K562 (cell line): Measurements from ENCODE around the gene SRRM5. TPM values are rescaled to one million over a fixed set of nuclear protein-coding genes. Genes with fewer than 3 reads are reported as not detected.

ENCODE experiments used
- ESRRA ChIP-seq: fragments of 450-650 bp; IDR thresholded peaks from 2 replicates; pipeline ENCODE4 v1.6.1; 2014; ENCODE audit warnings: low read depth, mild to moderate bottlenecking, moderate library complexity, borderline replicate concordance
- NR3C1 ChIP-seq: sonication (generic); formaldehyde crosslinking; IDR thresholded peaks from 2 replicates; pipeline ENCODE4 v1.8.1; 2022; ENCODE audit warnings: missing genetic modification reagents
- POLR2G ChIP-seq: fragments of 200-400 bp; formaldehyde crosslinking; IDR thresholded peaks from 2 replicates; pipeline ENCODE4 v1.6.1; 2017; ENCODE audit warnings: low read depth, mild to moderate bottlenecking, antibody characterized with exemption, low read length, moderate library complexity
- TOE1 ChIP-seq, 2 experiments: fragments of 450-650 bp in 1 of 2; sonication (generic) in 1 of 2; formaldehyde crosslinking in 1 of 2; IDR thresholded peaks; 2 replicates each; pipeline versions ENCODE4 v1.7.1 to v1.8.0; 2016 to 2022; ENCODE audit warnings: borderline replicate concordance in 2 of 2, mild to moderate bottlenecking in 2 of 2, antibody characterized with exemption in 1 of 2, inconsistent platforms in 1 of 2, low read depth in 1 of 2, missing genetic modification reagents in 1 of 2, moderate library complexity in 1 of 2
- WHSC1 ChIP-seq: IDR thresholded peaks from one replicate; pipeline ENCODE4 v1.6.1; 2012; ENCODE audit warnings: low read length, control low read depth, inconsistent platforms
- polyA plus RNA-seq, 8 experiments: library from polyadenylated mRNA; depleted of rRNA in 4 of 8; stranded (reverse) in 5 of 8; unstranded in 3 of 8; fragments of >200 nt; fragmentation: Nextera tagmentation in 2 of 8; fragmentation: Illumina TruSeq in 1 of 8; extraction: Ambion mirVana in 2 of 8; extraction: Trizol in 1 of 8; gene quantifications; 2 replicates each; pipeline versions ENCODE4 v1.2.1 to v1.2.3, GENCODE V29; 2011 to 2014; ENCODE audit warnings: inconsistent platforms in 1 of 8, missing spikeins in 1 of 8
- total RNA-seq, 7 experiments: library from RNA; depleted of rRNA in 6 of 7; stranded (reverse); fragments of >200 nt in 6 of 7; fragmentation: Illumina TruSeq in 2 of 7; extraction: Trizol in 2 of 7; gene quantifications; 2 replicates each; pipeline versions ENCODE4 v1.2.1 to v1.2.3, GENCODE V29; 2011 to 2021; ENCODE audit warnings: low replicate concordance in 1 of 7
- TF ChIP-seq, protein P1 (sequence below), 2 experiments: fragments of 450-650 bp in 1 of 2; IDR thresholded peaks; 2 replicates each; pipeline ENCODE4 v1.6.1; 2011 to 2017; ENCODE audit warnings: low read depth in 2 of 2, antibody characterized with exemption in 1 of 2, borderline replicate concordance in 1 of 2, low read length in 1 of 2, mild to moderate bottlenecking in 1 of 2, mixed read lengths in 1 of 2; ENCODE audit not compliant: control insufficient read depth in 1 of 2

SRRM5 gene
- total and polyA plus RNA-seq, 9 of the 15 experiments (the other 6 are each of a cell fraction or from before 2014, with no cell fraction given), result 0.09 to 0.45 (median 0.18) TPM; not detected in 2

GRCh38 chr19:43634872-43635560, 23.1 kb downstream of the SRRM5 start (continued):
- TF ChIP-seq POLR2G, result no peak
- TF ChIP-seq, protein P1, sequence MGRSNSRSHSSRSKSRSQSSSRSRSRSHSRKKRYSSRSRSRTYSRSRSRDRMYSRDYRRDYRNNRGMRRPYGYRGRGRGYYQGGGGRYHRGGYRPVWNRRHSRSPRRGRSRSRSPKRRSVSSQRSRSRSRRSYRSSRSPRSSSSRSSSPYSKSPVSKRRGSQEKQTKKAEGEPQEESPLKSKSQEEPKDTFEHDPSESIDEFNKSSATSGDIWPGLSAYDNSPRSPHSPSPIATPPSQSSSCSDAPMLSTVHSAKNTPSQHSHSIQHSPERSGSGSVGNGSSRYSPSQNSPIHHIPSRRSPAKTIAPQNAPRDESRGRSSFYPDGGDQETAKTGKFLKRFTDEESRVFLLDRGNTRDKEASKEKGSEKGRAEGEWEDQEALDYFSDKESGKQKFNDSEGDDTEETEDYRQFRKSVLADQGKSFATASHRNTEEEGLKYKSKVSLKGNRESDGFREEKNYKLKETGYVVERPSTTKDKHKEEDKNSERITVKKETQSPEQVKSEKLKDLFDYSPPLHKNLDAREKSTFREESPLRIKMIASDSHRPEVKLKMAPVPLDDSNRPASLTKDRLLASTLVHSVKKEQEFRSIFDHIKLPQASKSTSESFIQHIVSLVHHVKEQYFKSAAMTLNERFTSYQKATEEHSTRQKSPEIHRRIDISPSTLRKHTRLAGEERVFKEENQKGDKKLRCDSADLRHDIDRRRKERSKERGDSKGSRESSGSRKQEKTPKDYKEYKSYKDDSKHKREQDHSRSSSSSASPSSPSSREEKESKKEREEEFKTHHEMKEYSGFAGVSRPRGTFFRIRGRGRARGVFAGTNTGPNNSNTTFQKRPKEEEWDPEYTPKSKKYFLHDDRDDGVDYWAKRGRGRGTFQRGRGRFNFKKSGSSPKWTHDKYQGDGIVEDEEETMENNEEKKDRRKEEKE (IDR thresholded peaks at IDR 0.05; ENCODE audit: borderline replicate concordance in 1 of 2, control insufficient read depth in 1 of 2, low read depth in 2 of 2, low read length in 1 of 2), result peak in 1 of 2 experiments; percentile 78; a peak in 1 of 4 replicates
- TF ChIP-seq NR3C1 (CRISPR knock-in tag), result no peak
- TF ChIP-seq WHSC1, result no peak
- TF ChIP-seq ESRRA, result peak; percentile 87
- peak; percentile 57; the same call in 1 of the 2 replicates for TF ChIP-seq TOE1 (IDR thresholded peaks at IDR 0.05; ENCODE audit: borderline replicate concordance)
- no peak for TF ChIP-seq TOE1 (CRISPR knock-in tag; IDR thresholded peaks at IDR 0.05; ENCODE audit: borderline replicate concordance, low read depth)
